Upper lobe of left lung (tissue), 6 donors: ENCODE data around the gene MYL12B. TPM values are rescaled to one million over a fixed set of nuclear protein-coding genes. Genes with fewer than 3 reads are reported as not detected.
A peak's percentile ranks its signal among the peaks of the same experiment; 100 is the strongest.

ENCODE experiments used
- ATAC-seq, 2 donors: fragments of 200-7000 bp; cut with Tn5 transposase; one replicate each; pipeline ENCODE4 v1.9.1; 2022; ENCODE audit warnings: mild to moderate bottlenecking in 2 of 2, moderate library complexity in 2 of 2; ENCODE audit not compliant: low FRiP score in 2 of 2
- DNase-seq, 2 donors: peaks; one replicate each; pipeline ENCODE4 v3.0.0-alpha.2; 2019 to 2020
- H3K27ac ChIP-seq, 4 donors: fragments of 200-600 bp; sonication (generic); one replicate each; pipeline ENCODE4 v1.5.1; 2016 to 2019
- H3K27me3 ChIP-seq, 4 donors: fragments of 200-600 bp; sonication (generic); one replicate each; pipeline ENCODE4 v1.5.1; 2017 to 2019
- H3K36me3 ChIP-seq, 4 donors: fragments of 200-600 bp; sonication (generic); one replicate each; pipeline ENCODE4 v1.5.1; 2016 to 2019
- H3K4me1 ChIP-seq, 4 donors: fragments of 200-600 bp; sonication (generic); one replicate each; pipeline ENCODE4 v1.5.1; 2018 to 2019
- H3K4me3 ChIP-seq, 4 donors: fragments of 200-600 bp; sonication (generic); one replicate each; pipeline ENCODE4 v1.5.1; 2017 to 2019; ENCODE audit warnings: mild to moderate bottlenecking in 2 of 4, moderate library complexity in 1 of 4
- H3K9me3 ChIP-seq, 4 donors: fragments of 200-600 bp; sonication (generic); one replicate each; pipeline ENCODE4 v1.5.1; 2018 to 2019
- CTCF ChIP-seq, 6 experiments: fragments of 450-650 bp in 4 of 6; fragments of 200-600 bp in 2 of 6; sonication (generic) in 2 of 6; IDR thresholded peaks; one replicate each; pipeline ENCODE4 v1.5.1; 2016 to 2019; ENCODE audit warnings: antibody characterized with exemption in 6 of 6
- EP300 ChIP-seq, 4 donors: sonication (generic); formaldehyde crosslinking; IDR thresholded peaks; one replicate each; pipeline ENCODE4 v1.5.1; 2017; ENCODE audit warnings: antibody characterized with exemption in 4 of 4, control low read depth in 2 of 4
- POLR2A ChIP-seq, 4 donors: fragments of 450-650 bp; IDR thresholded peaks; one replicate each; pipeline ENCODE4 v1.5.1; 2016 to 2017; ENCODE audit warnings: antibody characterized with exemption in 4 of 4, mild to moderate bottlenecking in 2 of 4
- POLR2AphosphoS5 ChIP-seq, 2 donors: sonication (generic); formaldehyde crosslinking; IDR thresholded peaks; one replicate each; pipeline ENCODE4 v1.5.1; 2017; ENCODE audit warnings: antibody characterized with exemption in 2 of 2
- WGBS, 2 donors: methylation state at CpG; one replicate each; pipeline ENCODE4 v1.1.5; 2017 to 2018; 5-methylcytosine and 5-hydroxymethylcytosine counted together
- total RNA-seq, 6 donors: library from RNA; depleted of rRNA in 4 of 6; stranded (reverse); fragments of >200 nt in 4 of 6; gene quantifications; one replicate each; pipeline versions ENCODE4 v1.1.0 to v1.2.1, GENCODE V29; 2016 to 2021
- donor health status: DM: no; HTN: no; CAD: no; lungs with moderate emphysema.
- donor health status: DM: no; HTN: yes; CAD: no; lungs with severe emphysema.

Gene MYL12B
- total RNA-seq, 6 donors from 2014 or later, result 93.2 to 451 (median 361) TPM

GRCh38 chr18:3230401-3231334 lies 31.3 kb upstream of the MYL12B start:
- TF ChIP-seq CTCF (IDR thresholded peaks at IDR 0.05) (no peak), EP300 (IDR thresholded peaks at IDR 0.05) (no peak), POLR2AphosphoS5 (IDR thresholded peaks at IDR 0.05) (no peak), POLR2A (IDR thresholded peaks at IDR 0.05) (no peak)
- no peaks in the 10 kb centered on the region for H3K27me3 ChIP-seq
- ATAC-seq (peak; percentile 64 to 78), DNase-seq (peak in 1 of 2 donors; percentile 69)
- H3K36me3 ChIP-seq, result no peaks in the 10 kb centered on the region
- H3K4me3 ChIP-seq, result peak overlapping the region in 3 of 4 donors; percentile 2 to 12 (median 9)
- no peak overlapping the region for H3K27ac ChIP-seq
- no peaks in the 10 kb centered on the region for H3K4me1 ChIP-seq
- 73 to 79% methylated on average over 9 of the region's 9 CpGs for WGBS, 2 donors
- no peaks in the 10 kb centered on the region for H3K9me3 ChIP-seq

GRCh38 chr18:3233004-3233403 lies 28.9 kb upstream of the MYL12B start:
- Histone ChIP-seq H3K27me3 (no peaks in the 10 kb centered on the region), H3K36me3 (no peaks in the 10 kb centered on the region), H3K4me1 (no peaks in the 10 kb centered on the region), H3K4me3 (no peak overlapping the region), H3K9me3 (no peaks in the 10 kb centered on the region), H3K27ac (no peak overlapping the region)
- WGBS, 2 donors, result 83 to 84% methylated on average over 1 of the region's 1 CpG
- no peak for ATAC-seq
- DNase-seq, result no peak
- TF ChIP-seq POLR2A (IDR thresholded peaks at IDR 0.05) (no peak), POLR2AphosphoS5 (IDR thresholded peaks at IDR 0.05) (no peak), EP300 (IDR thresholded peaks at IDR 0.05) (no peak), CTCF (IDR thresholded peaks at IDR 0.05) (no peak)

- Histone ChIP-seq H3K36me3 (no peaks in the 10 kb centered on the region), H3K4me1 (no peaks in the 10 kb centered on the region), H3K27me3 (no peaks in the 10 kb centered on the region), H3K27ac (no peak overlapping the region), H3K4me3 (no peak overlapping the region), H3K9me3 (no peaks in the 10 kb centered on the region)
- no peak for ATAC-seq
- WGBS, 2 donors, result 89 to 95% methylated on average over 4 of the region's 4 CpGs
- no peak for TF ChIP-seq EP300 (IDR thresholded peaks at IDR 0.05)
- TF ChIP-seq POLR2A (IDR thresholded peaks at IDR 0.05), result no peak
- DNase-seq, result no peak
Measured at GRCh38 chr18:3233433-3234168, 28.3 kb upstream of the MYL12B start.

- Histone ChIP-seq H3K4me1 (no peaks in the 10 kb centered on the region), H3K27me3 (no peaks in the 10 kb centered on the region), H3K4me3 (no peak overlapping the region), H3K27ac (no peak overlapping the region), H3K36me3 (no peaks in the 10 kb centered on the region), H3K9me3 (no peaks in the 10 kb centered on the region)
- DNase-seq (no peak), ATAC-seq (no peak)
- TF ChIP-seq CTCF (IDR thresholded peaks at IDR 0.05), result no peak
- no peak for TF ChIP-seq POLR2AphosphoS5 (IDR thresholded peaks at IDR 0.05)
- 57 to 61% methylated on average over 5 of the region's 5 CpGs for WGBS, 2 donors
Measured at GRCh38 chr18:3234457-3234856, 27.5 kb upstream of the MYL12B start.

GRCh38 chr18:3235846-3236245 lies 26.1 kb upstream of the MYL12B start:
- ATAC-seq (no peak), DNase-seq (no peak)
- WGBS, 2 donors, result 87 to 98% methylated on average over 2 of the region's 2 CpGs
- no peak for TF ChIP-seq CTCF (IDR thresholded peaks at IDR 0.05)
- no peak for TF ChIP-seq EP300 (IDR thresholded peaks at IDR 0.05)
- no peak for TF ChIP-seq POLR2AphosphoS5 (IDR thresholded peaks at IDR 0.05)
- TF ChIP-seq POLR2A (IDR thresholded peaks at IDR 0.05), result no peak
- no peak overlapping the region for H3K4me3 ChIP-seq
- H3K4me1 ChIP-seq, result no peaks in the 10 kb centered on the region
- H3K36me3 ChIP-seq, result no peaks in the 10 kb centered on the region
- no peak overlapping the region for H3K27ac ChIP-seq
- H3K9me3 ChIP-seq, result no peaks in the 10 kb centered on the region
- H3K27me3 ChIP-seq, result no peaks in the 10 kb centered on the region
